HT1080 (cell line): ENCODE results near the gene MAPK12. TPM values are rescaled to one million over a fixed set of nuclear protein-coding genes. Genes with fewer than 3 reads are reported as not detected.
A peak's percentile ranks its signal among the peaks of the same experiment; 100 is the strongest.
"Not testable (repeated sequence)": the region's sequence is repeated elsewhere in the genome, so short reads cannot be mapped to it uniquely, and the experiment has no call there.

ENCODE experiments used
- DNase-seq: peaks from one replicate; pipeline ENCODE4 v3.0.0-alpha.2; 2015; ENCODE audit warnings: low read depth
- total RNA-seq: library from RNA; depleted of rRNA; stranded (reverse); fragments of >200 nt; shearing (Covaris generic); gene quantifications from 2 replicates; pipeline ENCODE4 v1.2.3, GENCODE V29; 2014

The MAPK12 gene
- total RNA-seq, 1 experiment from 2014 or later: 50.6 TPM

DNA sequence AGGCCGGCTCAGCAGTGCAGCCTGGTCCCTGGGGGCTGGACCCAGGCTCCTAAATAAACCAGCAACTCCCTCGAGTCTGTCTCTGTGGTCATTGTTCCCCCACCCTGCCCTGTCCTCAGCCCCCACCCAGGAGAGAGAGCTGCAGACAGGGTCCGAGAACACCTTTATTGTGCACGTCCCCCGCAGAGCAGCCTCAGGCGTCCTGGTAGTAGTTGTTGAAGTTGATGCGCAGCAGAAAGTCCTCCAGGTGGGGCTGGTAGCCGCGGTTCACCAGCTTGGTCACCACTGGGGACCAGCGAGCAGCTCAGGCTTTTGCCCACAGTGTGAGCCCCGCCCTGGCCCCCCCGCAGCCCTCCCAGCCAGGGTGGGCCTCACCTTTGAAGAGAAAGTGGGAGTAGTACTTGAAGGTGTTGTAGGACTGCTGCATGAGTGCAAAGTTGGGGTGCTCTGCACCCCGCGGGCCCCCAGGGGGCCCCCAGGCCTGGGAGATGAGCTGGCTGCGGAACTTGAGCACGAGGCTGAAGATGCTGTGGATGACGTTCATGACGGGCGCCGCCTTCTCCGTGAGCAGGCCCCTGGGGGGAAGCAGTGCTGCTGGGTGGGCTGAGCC lies 43.8 kb downstream of the MAPK12 start:
- no peak for DNase-seq

DNA sequence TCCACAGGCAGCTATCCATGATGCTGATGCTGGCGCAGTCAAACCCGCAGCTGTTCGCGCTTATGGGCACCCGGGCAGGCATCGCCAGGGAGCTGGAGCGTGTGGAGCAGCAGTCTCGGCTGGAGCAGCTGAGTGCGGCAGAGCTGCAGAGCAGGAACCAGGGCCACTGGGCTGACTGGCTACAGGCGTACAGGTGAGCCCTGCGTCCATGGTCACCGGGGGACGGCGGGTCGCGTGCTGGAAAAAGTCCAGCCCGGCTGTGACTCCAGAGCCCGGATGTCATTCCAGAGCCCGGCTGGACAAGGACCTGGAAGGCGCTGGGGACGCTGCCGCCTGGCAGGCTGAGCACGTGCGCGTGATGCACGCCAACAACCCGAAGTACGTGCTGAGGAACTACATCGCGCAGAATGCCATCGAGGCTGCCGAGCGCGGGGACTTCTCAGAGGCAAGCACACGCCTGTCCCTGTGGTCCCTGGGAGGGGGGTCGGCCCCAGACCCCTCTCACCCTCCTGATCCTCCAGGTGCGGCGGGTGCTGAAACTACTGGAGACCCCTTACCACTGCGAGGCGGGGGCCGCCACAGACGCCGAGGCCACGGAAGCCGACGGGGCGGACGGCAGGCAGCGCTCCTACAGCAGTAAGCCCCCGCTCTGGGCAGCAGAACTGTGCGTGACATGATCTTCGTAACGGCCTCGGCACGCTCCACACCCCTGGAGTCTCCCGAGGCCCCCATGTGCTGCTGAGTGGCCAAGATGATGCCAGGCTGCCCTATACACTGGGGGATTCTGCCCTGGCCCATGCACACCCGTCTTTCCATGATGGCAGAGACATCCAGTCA lies 44.6 kb downstream of the MAPK12 start:
- DNase-seq: no peak

DNA sequence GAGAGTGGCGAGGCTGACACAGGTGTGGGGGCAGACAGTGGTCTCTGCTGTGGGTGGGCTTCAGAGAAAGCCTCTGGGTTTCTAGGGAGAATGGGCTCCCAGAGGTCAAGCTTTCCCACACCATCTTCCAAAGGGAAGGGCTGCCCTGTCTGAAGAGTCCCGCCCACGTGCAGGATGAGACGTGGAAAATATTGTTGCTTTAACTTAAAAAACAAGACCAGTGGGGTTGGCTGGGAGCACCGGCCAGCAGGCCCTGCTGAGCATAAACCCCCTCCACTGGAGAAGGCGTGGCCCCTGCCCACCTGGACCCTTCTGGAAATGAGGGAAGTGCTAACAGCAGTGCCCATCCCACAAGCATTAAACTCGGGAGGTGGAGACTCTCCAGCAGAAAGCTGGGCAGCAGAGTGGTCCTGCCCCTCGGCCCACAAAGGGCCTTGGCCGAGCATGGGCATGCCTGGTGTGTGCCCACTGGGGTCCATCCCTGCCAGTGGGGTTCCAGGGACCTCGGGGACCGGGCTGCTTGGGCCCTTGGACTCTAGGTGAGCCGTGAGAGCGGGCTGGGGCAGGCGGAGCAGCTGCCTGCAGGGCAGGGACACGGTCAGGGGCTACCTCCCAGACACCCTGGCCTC lies 45.3 kb downstream of the MAPK12 start:
- no peak for DNase-seq

DNA sequence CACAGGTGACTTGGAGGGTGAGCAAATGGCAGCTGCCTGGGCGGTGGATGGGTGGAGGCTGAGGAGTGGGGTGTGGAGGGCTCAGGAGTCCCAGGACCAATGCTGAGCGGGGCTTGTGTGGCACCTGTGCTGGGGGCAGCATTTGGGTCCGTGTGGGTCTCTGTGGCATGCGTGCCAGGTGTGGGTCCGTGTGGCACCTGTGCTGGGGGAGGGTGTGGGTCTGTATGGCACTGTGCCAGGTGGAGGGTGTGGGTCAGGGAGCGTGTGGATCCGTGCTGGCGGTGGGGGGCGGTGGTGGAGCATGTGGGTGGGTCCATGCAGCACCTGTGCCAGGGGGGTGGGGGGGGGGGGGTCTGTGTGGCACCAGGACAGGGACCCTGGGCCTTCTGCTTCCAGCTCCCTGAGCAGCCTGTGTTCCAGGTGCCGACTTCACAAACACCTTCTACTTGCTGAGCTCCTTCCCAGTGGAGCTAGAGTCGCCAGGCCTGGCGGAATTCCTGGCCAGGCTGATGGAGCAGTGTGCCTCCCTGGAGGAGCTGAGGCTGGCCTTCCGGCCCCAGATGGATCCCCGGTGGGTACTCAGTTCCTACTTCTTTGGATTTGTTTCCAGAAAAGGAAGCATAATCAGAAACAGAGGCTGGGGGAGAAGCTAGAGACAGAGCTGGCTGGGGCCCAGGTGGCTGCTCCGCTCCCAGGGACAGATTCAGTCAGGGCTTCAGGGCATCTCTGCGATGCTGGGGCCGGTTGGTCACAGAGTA lies 46.0 kb downstream of the MAPK12 start:
- no peak for DNase-seq

DNA sequence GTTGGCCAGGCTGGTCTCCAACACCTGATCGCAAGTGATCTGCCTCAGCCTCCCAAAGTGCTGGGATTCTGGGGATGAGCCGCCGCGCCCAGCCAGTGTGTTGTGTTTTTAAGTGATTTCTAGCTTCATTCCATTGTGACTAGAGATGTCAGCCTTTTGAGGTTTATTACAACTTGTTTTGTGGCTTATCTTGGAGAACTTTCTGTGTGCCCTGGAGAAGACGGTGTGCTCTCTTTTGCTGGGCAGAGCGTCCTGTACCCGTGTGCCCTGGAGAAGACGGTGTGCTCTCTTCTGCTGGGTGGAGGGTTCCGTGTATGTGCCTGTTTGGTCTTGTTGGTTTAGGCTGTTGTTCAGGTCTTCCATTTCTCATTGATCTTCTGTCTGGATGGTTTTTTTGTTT lies 48.2 kb downstream of the MAPK12 start:
- DNase-seq: no peak

DNA sequence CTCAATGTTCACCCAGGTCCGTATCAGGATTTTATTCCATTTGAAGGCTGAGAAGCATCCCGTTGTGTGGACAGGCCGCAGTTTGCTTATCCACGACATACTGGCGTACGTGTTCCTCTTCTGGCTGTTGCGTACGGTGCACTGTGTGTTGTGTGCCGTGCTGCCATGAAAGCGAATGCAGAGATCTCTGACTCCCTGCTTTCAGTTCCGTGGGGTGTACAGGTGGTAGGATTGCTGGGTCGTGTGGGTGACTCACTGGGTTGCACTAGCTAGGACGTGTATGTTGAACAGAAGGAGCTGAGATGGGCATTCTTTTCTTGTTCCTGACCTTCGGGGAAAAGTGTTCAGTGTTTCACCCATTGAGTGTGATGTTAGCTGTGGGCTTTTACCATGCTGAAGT lies 50.3 kb downstream of the MAPK12 start:
- no peak for DNase-seq

DNA sequence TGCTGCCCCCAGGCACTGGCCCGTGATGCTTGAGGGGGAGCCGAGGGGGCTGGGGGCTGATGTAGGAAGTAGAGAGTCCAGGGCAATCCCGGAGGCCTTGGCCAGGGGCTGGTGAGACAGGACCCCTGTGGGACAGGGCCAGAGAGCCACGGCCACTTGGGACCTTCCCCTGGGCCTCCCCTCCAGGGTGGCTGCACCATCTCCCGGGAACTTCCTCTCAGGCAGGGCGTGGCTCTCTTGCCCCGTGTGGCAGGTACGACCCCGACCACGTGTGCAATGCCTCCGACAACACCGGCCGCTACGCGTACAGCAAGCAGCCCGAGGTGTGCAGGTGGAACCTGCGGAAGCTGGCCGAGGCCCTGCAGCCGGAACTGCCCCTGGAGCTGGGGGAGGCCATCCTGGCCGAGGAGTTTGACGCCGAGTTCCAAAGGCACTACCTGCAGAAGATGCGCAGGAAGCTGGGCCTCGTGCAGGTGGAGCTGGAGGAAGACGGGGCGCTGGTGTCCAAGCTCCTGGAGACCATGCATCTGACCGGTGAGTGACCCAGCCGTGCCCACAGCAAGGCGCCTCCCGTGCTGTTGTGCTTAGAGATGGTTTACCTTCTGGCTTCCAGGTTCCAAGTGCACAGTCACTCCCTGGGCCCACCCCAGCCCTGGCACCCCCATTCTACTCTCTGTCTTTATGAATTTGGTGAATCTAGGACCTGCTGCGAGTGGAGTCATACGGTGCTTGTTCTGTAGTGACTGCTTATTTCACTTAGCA lies 50.9 kb downstream of the MAPK12 start:
- DNase-seq: no peak

DNA sequence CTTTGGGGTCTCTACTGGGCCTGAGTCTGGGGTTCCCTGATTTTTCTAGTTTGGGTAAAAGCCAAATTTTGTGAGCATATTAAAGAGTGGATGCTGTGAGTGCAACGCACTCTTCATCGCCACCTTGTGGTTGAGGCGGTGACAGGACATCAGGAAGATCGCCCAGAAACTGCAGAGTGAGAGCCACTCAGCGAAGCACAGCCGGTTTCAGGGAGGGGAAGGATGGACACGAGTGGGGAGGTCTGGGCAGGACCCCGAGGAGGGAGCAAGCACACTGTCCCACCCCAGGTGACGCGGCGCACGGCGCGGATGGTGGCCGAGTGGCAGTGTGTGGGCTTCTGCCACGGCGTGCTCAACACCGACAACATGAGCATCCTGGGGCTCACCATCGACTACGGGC lies 51.6 kb downstream of the MAPK12 start:
- peak; percentile 32 for DNase-seq

DNA sequence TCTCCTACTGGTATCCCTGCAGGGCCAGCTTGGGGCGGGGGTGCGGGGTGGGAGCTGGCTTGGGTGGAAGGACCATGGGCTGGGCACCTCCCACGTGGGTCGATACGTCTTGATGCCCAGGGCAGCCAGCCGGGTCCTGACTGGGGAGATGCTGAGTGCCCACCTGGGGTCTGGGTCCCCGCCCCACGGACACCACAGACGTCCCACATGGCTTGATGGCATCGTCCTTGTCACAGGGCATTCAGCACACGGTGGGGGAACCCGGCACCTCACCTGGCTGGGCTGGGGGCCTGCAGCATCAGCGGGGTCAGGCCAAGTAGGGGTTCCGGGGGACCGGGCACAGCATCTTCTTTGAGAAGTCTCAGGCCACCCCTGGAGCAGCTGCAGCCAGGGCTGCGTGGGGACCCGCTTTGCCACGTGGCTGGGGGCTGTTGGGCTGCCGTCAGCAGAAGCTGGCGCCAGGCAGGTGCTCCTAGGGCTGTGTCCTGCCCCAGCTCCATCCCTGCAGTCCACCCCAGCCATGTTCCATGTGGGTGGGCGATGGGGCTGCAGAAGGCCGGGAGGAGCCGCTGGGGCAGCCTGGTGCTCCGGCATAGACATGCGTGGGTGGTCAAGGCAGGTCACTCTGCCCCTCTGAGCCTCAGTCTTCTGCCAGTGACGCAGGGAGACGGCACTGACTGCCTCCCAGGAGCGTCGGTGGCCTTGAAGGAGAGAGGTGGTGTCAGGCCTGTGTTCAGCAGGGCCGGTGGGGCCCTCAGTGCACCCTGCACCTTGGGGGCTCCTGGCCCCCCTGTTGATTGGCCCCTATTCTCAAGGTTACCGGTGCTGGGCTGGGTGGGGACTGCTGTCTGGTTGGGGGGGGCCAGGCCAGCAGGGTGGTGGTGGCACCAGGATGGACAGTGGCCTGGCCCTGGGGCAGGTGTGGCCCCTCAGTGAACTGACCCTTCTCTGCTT lies 52.3 kb downstream of the MAPK12 start:
- no peak for DNase-seq

DNA sequence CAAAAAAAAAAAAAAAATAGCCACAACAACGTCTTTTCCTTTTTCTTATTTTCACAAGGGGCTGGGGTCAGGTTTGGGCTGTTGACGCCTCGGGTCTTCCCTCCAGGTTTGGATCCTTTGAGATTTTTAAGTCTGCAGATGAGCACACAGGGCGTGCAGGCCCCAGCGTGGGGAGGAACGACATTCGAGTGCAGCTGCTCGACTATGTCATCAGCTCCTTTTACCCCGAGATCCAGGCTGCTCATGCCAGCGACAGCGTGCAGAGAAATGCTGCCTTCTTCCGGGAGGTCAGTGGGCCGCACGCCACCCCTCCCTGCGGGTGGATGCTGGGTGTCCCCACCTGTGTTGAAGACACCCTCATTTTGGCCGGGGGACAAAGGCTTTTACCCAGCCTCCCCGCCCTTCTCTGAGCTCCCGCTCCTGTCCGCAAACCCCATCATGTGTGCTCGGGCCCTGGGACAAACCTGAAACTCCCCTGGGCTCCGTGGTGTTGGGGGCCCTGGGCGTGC lies 53.0 kb downstream of the MAPK12 start:
- DNase-seq: no peak

DNA sequence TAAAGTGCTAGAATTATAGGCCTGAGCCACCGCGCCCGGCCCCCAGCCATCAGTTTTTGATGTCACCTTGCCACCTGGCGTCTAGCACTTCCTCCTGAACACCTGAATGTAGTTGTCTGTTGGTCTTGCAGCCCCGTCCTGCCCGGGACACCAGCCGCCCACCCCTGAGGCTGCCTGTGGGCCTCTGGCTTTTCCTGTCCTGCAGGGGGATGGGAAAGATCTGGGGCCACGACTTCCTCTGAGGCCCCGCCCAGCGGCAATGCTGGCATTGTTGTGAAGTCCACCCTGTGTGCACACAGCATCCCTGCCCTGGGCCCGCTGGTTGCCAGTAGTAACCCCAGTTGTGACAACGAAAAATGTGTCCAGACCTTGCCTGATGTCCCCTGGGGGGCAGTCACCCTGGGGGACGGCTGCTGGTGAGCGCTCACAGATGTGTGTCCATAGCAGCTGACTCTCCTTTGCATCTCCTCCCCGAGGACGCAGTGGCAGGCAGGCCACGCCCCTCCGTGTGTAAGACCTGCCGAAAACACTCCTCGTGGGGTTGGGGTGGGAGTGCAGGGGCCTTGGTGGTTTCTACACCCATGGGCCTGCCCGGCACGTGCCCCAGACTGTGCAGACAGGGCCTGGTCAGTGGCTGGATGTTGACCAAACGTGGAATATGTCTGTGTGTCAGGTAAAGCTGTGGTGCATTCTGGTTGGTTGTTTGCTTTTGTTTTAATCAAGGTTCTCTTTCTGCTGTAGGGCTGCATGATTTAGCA lies 53.9 kb downstream of the MAPK12 start:
- no peak for DNase-seq

DNA sequence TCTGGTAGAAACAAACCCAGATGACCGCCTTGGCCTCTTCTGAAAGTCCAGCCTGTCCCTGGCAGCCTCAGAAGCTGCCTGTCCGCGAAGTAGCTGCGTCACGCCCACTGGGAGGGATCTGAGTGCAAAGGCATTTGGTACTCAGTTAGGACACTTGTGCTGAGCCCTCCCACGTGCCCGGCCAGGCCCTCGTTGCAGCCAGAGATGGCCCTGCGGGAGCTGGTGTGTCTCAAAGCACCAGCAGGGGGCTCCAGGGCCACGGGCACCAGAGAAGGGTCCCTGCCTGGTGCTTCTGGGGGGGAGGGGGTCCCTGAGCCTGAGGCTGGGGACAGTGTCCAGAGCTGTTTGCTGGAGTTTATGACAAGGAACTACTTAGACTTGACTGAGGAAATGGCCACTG lies 54.9 kb downstream of the MAPK12 start:
- DNase-seq: no peak

DNA sequence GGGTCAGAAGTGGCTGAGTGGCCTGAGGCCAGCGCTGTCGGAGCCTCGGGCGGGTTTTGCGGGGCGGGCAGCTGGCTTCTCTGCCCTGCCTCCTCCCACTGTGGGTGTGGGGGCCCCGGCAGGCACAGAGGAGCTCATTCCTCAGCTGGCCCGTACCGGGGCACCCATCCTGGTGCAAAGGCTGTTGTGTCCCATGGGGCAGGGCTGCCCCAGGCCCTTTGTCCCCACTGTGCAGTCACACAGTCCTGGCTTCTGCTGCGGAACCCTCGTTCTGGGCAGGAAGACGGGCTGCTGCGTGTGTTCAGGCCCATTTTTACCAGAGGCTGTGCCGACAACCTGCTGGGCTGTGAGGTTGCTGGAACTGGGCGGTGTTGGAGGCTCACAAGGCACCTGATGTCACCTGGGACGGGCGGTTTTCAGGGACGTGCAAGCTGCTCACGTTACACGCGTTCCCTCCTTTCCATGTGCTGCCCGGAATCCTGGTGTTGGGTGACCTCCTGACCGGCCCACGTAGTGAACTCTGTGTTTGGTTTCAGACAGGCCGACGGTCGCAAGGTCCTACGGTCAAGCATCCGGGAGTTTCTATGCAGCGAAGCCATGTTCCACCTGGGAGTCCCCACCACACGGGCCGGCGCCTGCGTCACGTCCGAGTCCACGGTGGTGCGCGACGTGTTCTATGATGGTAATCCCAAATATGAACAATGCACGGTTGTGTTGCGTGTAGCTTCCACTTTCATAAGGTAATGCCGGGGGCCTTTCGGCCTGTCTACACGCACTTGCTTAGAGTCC lies 55.5 kb downstream of the MAPK12 start:
- no peak for DNase-seq

DNA sequence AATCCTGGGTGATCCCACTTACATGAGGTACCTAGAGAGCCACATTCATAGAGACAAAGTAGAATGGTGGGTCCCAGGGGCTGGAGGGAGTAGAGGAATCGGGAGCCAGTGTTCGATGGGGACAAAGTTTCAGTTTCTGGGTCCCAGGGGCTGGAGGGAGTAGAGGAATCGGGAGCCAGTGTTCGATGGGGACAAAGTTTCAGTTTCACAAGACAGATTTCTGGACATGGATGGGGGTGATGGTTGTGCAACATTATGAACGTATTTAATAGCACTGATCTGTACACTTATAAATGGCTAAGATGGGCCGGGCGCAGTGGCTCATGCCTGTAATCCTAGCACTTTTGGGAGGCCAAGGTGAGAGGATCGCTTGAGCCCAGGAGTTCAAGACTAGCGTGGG lies 56.5 kb downstream of the MAPK12 start:
- DNase-seq: not testable (repeated sequence)

DNA sequence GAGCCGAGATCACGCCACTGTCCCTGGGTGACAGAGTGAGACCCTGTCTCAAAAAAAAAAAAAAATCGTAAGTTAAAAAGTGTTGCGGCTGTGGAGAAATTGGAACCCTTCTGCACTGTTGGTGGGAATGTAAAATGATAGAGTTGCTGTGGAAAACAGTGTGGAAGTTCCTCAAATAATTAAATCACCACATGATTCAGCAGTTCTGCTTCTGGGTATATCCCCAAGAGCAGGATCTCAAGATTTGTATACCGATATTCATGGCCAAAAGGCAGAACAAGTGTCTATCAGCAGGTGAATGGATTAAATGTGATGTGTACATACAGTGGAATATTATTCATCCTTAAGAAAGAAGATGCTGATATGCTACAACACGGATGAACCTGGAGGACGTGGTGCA lies 56.9 kb downstream of the MAPK12 start:
- no peak for DNase-seq

DNA sequence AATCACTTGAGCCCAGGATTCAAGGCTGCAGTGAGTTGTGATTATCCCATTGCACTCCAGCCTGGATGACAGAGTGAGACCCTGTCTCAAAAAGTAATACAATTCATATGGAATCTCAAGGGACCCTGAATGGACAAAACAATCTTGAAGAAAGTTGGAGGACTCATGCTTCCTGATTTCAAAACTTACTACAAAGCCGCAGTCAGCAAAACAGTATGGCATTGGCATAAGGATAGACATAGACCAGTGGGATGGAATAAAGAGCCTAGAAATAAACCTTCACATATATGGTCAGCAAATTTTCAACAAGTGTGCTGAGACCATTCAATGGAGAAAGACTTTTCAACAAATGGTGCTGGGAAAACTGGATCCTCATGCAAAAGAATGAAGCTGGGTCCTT lies 58.2 kb downstream of the MAPK12 start:
- no peak for DNase-seq
